Liver (tissue), 9 donors: Measurements from ENCODE around the gene DISC1. TPM values are rescaled to one million over a fixed set of nuclear protein-coding genes. Genes with fewer than 3 reads are reported as not detected.

ENCODE experiments used
- DNase-seq: peaks from one replicate; pipeline ENCODE4 v3.0.0-alpha.2; 2017; ENCODE audit warnings: low spot score
- H3K27ac ChIP-seq, 2 donors: one replicate each; pipeline ENCODE4 v1.7.0; 2013; ENCODE audit warnings: inconsistent platforms in 2 of 2, low read length in 2 of 2, control low read depth in 1 of 2, low read depth in 1 of 2, mild to moderate bottlenecking in 1 of 2
- H3K27me3 ChIP-seq, 4 donors: one replicate each; pipeline versions ENCODE4 v1.6.1 to v1.7.0; 2013; ENCODE audit warnings: low read length in 3 of 4, inconsistent platforms in 1 of 4, mild to moderate bottlenecking in 1 of 4, moderate library complexity in 1 of 4; ENCODE audit not compliant: control insufficient read depth in 4 of 4, insufficient read depth in 4 of 4
- H3K36me3 ChIP-seq, 4 donors: one replicate each; pipeline versions ENCODE4 v1.6.1 to v1.7.0; 2013; ENCODE audit warnings: low read length in 3 of 4, mild to moderate bottlenecking in 3 of 4, low read depth in 1 of 4, moderate library complexity in 1 of 4; ENCODE audit not compliant: control insufficient read depth in 4 of 4, insufficient read depth in 3 of 4
- H3K4me1 ChIP-seq, 4 donors: one replicate each; pipeline versions ENCODE4 v1.6.1 to v1.7.0; 2013; ENCODE audit warnings: low read length in 3 of 4, mild to moderate bottlenecking in 3 of 4, moderate library complexity in 1 of 4; ENCODE audit not compliant: control insufficient read depth in 4 of 4, insufficient read depth in 4 of 4
- H3K4me3 ChIP-seq, 3 donors: one replicate each; pipeline versions ENCODE4 v1.6.1 to v1.7.0; 2013; ENCODE audit warnings: low read length in 3 of 3, control low read depth in 1 of 3, low read depth in 1 of 3, mild to moderate bottlenecking in 1 of 3
- H3K9ac ChIP-seq, 2 donors: one replicate each; pipeline ENCODE4 v1.7.0; 2013; ENCODE audit warnings: low read length in 2 of 2, mild to moderate bottlenecking in 2 of 2, moderate library complexity in 2 of 2, control low read depth in 1 of 2, low read depth in 1 of 2
- H3K9me3 ChIP-seq, 4 donors: one replicate each; pipeline versions ENCODE4 v1.6.1 to v1.7.0; 2013; ENCODE audit warnings: low read length in 3 of 4; ENCODE audit not compliant: control insufficient read depth in 4 of 4
- EGR1 ChIP-seq, 2 donors: IDR thresholded peaks; 2 replicates each; pipeline ENCODE4 v1.6.1; 2016 to 2018; ENCODE audit warnings: antibody characterized with exemption in 2 of 2, low read depth in 2 of 2
- FOXA2 ChIP-seq: IDR thresholded peaks from 2 replicates; pipeline ENCODE4 v1.6.1; 2016; ENCODE audit warnings: antibody characterized with exemption
- GABPA ChIP-seq, 2 donors: IDR thresholded peaks in 1 of 2; conservative IDR thresholded peaks in 1 of 2; 2 replicates each; pipeline ENCODE4 v1.6.1; 2016; ENCODE audit warnings: antibody characterized with exemption in 2 of 2, mild to moderate bottlenecking in 1 of 2, moderate library complexity in 1 of 2
- HNF4A ChIP-seq, 2 donors: conservative IDR thresholded peaks; 2 replicates each; pipeline ENCODE4 v1.6.1; 2016; ENCODE audit warnings: antibody characterized with exemption in 2 of 2, mild to moderate bottlenecking in 2 of 2
- HNF4G ChIP-seq: IDR thresholded peaks from 2 replicates; pipeline ENCODE4 v1.6.1; 2016; ENCODE audit warnings: antibody characterized with exemption
- JUND ChIP-seq, 2 donors: IDR thresholded peaks; 2 replicates each; pipeline ENCODE4 v1.6.1; 2016; ENCODE audit warnings: antibody characterized with exemption in 2 of 2
- NR2F2 ChIP-seq: IDR thresholded peaks from 2 replicates; pipeline ENCODE4 v1.6.1; 2016; ENCODE audit warnings: antibody characterized with exemption
- RXRA ChIP-seq, 2 donors: IDR thresholded peaks; 2 replicates each; pipeline ENCODE4 v1.6.1; 2017 to 2018; ENCODE audit warnings: antibody characterized with exemption in 2 of 2, mild to moderate bottlenecking in 1 of 2
- SP1 ChIP-seq: IDR thresholded peaks from 2 replicates; pipeline ENCODE4 v1.6.1; 2018; ENCODE audit warnings: antibody characterized with exemption, mild to moderate bottlenecking
- TAF1 ChIP-seq: conservative IDR thresholded peaks from 2 replicates; pipeline ENCODE4 v1.6.1; 2016; ENCODE audit warnings: antibody characterized with exemption, mild to moderate bottlenecking
- YY1 ChIP-seq: IDR thresholded peaks from 2 replicates; pipeline ENCODE4 v1.6.1; 2016; ENCODE audit warnings: antibody characterized with exemption, mild to moderate bottlenecking
- WGBS: extraction: QIAGEN DNeasy Blood & Tissue Kit; methylation state at CpG from one replicate; pipeline ENCODE4 v1.1.7; 2013; 5-methylcytosine and 5-hydroxymethylcytosine counted together
- polyA plus RNA-seq, 2 donors: library from polyadenylated mRNA; stranded (reverse) in 1 of 2; unstranded in 1 of 2; fragments of 200-250 nt in 1 of 2; fragments of >200 nt in 1 of 2; fragmentation: Nextera tagmentation in 1 of 2; extraction: Ambion mirVana in 1 of 2; gene quantifications; one replicate each; pipeline versions ENCODE4 v1.2.1 to v1.2.3, GENCODE V29; 2013 to 2015
- total RNA-seq, 2 donors: library from RNA; depleted of rRNA; stranded (reverse); fragments of >200 nt; gene quantifications; one replicate each; pipeline ENCODE4 v1.2.3, GENCODE V29; 2014
- TF ChIP-seq, protein P1 (sequence below): IDR thresholded peaks from 2 replicates; pipeline ENCODE4 v1.6.1; 2016; ENCODE audit warnings: antibody characterized with exemption, mild to moderate bottlenecking
- TF ChIP-seq, protein P2 (sequence below): IDR thresholded peaks from 2 replicates; pipeline ENCODE4 v1.6.1; 2016; ENCODE audit warnings: antibody characterized with exemption
- TF ChIP-seq, protein P3 (sequence below): IDR thresholded peaks from 2 replicates; pipeline ENCODE4 v1.6.1; 2016; ENCODE audit warnings: antibody characterized with exemption
- TF ChIP-seq, protein P4 (sequence below): fragments of 150-350 bp; IDR thresholded peaks from 2 replicates; pipeline ENCODE4 v1.5.1; 2017; ENCODE audit warnings: improper control_type of control experiment, low read depth, low read length; ENCODE audit not compliant: missing input control
- donor health status: healthy.
- donor health status: healthy.
- donor health status: healthy.
- donor health status: healthy.
- donor health status: healthy.

The DISC1 gene
- total and polyA plus RNA-seq, 4 donors = 0.45 to 6.3 (median 2.3) TPM

DNA sequence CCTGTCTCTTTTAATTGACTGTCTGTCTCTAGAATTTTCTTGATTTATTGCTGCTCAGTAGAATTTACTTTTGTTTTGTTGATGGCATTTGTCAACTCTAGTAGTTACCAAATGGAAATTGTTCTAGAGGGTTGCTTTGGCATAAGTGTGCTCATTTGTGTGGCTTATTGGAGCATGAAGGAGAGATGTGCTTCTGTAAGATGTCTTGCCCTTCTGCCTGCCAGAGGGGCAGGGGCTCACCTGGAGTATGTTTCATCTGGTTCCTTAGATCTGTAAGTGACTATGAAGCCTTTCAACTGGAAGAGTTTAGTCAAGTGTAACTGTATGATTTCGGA is 345.5 kb downstream of the DISC1 start:
- no peak overlapping the region for H3K4me3 ChIP-seq

DNA sequence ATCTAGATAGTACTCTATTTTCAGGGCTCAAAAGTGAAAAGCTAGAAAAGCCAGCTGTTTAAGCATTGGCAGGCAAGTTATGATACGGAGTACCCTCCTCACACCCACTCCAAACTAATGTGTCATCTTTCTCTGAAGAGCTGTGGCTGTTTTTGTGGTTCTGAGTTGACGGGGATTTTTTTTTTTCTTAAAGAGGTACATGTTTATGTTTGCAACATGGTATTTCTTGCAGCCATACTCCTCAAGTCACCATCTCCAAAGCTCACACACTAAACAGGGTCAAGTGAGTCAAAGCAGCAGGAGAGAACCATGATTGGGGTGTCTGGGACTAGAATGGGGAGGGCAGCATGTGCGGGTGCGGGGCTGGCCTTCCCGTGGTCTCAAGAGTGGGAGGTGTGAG is 347.2 kb downstream of the DISC1 start:
- 88% methylated on average over 5 of the region's 5 CpGs for WGBS
- no peak for DNase-seq

More for the DNA sequence above, 345.5 kb downstream of the DISC1 start:
- DNase-seq = no peak
- no peak overlapping the region for H3K9ac ChIP-seq
- H3K9me3 ChIP-seq = no peaks in the 10 kb centered on the region
- no peaks in the 10 kb centered on the region for H3K27me3 ChIP-seq
- TF ChIP-seq FOXA2 = no peak
- no peak for TF ChIP-seq SP1
- no peak for TF ChIP-seq NR2F2
- no peak for TF ChIP-seq HNF4A (conservative IDR thresholded peaks at IDR 0.05)
- TF ChIP-seq, protein P1, sequence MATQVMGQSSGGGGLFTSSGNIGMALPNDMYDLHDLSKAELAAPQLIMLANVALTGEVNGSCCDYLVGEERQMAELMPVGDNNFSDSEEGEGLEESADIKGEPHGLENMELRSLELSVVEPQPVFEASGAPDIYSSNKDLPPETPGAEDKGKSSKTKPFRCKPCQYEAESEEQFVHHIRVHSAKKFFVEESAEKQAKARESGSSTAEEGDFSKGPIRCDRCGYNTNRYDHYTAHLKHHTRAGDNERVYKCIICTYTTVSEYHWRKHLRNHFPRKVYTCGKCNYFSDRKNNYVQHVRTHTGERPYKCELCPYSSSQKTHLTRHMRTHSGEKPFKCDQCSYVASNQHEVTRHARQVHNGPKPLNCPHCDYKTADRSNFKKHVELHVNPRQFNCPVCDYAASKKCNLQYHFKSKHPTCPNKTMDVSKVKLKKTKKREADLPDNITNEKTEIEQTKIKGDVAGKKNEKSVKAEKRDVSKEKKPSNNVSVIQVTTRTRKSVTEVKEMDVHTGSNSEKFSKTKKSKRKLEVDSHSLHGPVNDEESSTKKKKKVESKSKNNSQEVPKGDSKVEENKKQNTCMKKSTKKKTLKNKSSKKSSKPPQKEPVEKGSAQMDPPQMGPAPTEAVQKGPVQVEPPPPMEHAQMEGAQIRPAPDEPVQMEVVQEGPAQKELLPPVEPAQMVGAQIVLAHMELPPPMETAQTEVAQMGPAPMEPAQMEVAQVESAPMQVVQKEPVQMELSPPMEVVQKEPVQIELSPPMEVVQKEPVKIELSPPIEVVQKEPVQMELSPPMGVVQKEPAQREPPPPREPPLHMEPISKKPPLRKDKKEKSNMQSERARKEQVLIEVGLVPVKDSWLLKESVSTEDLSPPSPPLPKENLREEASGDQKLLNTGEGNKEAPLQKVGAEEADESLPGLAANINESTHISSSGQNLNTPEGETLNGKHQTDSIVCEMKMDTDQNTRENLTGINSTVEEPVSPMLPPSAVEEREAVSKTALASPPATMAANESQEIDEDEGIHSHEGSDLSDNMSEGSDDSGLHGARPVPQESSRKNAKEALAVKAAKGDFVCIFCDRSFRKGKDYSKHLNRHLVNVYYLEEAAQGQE = no peak
- no peak for TF ChIP-seq YY1
- TF ChIP-seq JUND (IDR thresholded peaks at IDR 0.05) = no peak
- no peak for TF ChIP-seq TAF1
- no peak for TF ChIP-seq GABPA (IDR thresholded peaks at IDR 0.05 in 1 of 2, conservative IDR thresholded peaks at IDR 0.05 in 1 of 2)
- TF ChIP-seq RXRA (IDR thresholded peaks at IDR 0.05) = no peak
- TF ChIP-seq, protein P2, sequence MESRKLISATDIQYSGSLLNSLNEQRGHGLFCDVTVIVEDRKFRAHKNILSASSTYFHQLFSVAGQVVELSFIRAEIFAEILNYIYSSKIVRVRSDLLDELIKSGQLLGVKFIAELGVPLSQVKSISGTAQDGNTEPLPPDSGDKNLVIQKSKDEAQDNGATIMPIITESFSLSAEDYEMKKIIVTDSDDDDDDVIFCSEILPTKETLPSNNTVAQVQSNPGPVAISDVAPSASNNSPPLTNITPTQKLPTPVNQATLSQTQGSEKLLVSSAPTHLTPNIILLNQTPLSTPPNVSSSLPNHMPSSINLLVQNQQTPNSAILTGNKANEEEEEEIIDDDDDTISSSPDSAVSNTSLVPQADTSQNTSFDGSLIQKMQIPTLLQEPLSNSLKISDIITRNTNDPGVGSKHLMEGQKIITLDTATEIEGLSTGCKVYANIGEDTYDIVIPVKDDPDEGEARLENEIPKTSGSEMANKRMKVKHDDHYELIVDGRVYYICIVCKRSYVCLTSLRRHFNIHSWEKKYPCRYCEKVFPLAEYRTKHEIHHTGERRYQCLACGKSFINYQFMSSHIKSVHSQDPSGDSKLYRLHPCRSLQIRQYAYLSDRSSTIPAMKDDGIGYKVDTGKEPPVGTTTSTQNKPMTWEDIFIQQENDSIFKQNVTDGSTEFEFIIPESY = no peak
- TF ChIP-seq, protein P3, sequence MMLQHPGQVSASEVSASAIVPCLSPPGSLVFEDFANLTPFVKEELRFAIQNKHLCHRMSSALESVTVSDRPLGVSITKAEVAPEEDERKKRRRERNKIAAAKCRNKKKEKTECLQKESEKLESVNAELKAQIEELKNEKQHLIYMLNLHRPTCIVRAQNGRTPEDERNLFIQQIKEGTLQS = no peak
- no peak for TF ChIP-seq HNF4G
- TF ChIP-seq, protein P4, sequence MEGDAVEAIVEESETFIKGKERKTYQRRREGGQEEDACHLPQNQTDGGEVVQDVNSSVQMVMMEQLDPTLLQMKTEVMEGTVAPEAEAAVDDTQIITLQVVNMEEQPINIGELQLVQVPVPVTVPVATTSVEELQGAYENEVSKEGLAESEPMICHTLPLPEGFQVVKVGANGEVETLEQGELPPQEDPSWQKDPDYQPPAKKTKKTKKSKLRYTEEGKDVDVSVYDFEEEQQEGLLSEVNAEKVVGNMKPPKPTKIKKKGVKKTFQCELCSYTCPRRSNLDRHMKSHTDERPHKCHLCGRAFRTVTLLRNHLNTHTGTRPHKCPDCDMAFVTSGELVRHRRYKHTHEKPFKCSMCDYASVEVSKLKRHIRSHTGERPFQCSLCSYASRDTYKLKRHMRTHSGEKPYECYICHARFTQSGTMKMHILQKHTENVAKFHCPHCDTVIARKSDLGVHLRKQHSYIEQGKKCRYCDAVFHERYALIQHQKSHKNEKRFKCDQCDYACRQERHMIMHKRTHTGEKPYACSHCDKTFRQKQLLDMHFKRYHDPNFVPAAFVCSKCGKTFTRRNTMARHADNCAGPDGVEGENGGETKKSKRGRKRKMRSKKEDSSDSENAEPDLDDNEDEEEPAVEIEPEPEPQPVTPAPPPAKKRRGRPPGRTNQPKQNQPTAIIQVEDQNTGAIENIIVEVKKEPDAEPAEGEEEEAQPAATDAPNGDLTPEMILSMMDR = no peak
- no peak for TF ChIP-seq EGR1 (IDR thresholded peaks at IDR 0.05; ENCODE audit: low read depth in 2 of 2)
- 93% methylated on average over 1 of the region's 1 CpG for WGBS
- no peaks in the 10 kb centered on the region for H3K4me1 ChIP-seq
- no peak overlapping the region for H3K27ac ChIP-seq
- H3K36me3 ChIP-seq = no peaks in the 10 kb centered on the region

More for the DNA sequence above, 347.2 kb downstream of the DISC1 start:
- no peaks in the 10 kb centered on the region for H3K27me3 ChIP-seq
- H3K9ac ChIP-seq = no peak overlapping the region
- no peaks in the 10 kb centered on the region for H3K9me3 ChIP-seq
- no peak overlapping the region for H3K27ac ChIP-seq
- H3K36me3 ChIP-seq = no peaks in the 10 kb centered on the region
- H3K4me3 ChIP-seq = no peak overlapping the region
- TF ChIP-seq SP1 = no peak
- TF ChIP-seq YY1 = no peak
- no peak for TF ChIP-seq JUND (IDR thresholded peaks at IDR 0.05)
- no peak for TF ChIP-seq FOXA2
- H3K4me1 ChIP-seq = no peaks in the 10 kb centered on the region
